ENCODE data around the gene SHISAL1. TPM values are rescaled to one million over a fixed set of nuclear protein-coding genes. Genes with fewer than 3 reads are reported as not detected.

SHISAL1 gene
- total RNA-seq, 1 experiment from 2014 or later, result not detected

- no peak for DNase-seq (ENCODE audit: low spot score)
Measured at GRCh38 chr22:44342347-44342956, 29.7 kb upstream of the SHISAL1 start.

- no peak for DNase-seq (ENCODE audit: low spot score)
Measured at GRCh38 chr22:44341431-44342346, 28.9 kb upstream of the SHISAL1 start.

GRCh38 chr22:44340271-44341239 lies 27.8 kb upstream of the SHISAL1 start:
- no peak for DNase-seq (ENCODE audit: low spot score)

- no peak for DNase-seq (ENCODE audit: low spot score)
Measured at GRCh38 chr22:44338906-44339305, 26.2 kb upstream of the SHISAL1 start.

GRCh38 chr22:44338177-44338810 lies 25.5 kb upstream of the SHISAL1 start:
- no peak for DNase-seq (ENCODE audit: low spot score)

GRCh38 chr22:44337678-44338004 lies 24.9 kb upstream of the SHISAL1 start:
- no peak for DNase-seq (ENCODE audit: low spot score)

GRCh38 chr22:44336962-44337677 lies 24.4 kb upstream of the SHISAL1 start:
- DNase-seq (ENCODE audit: low spot score), result no peak

- no peak for DNase-seq (ENCODE audit: low spot score)
Measured at GRCh38 chr22:44335903-44336803, 23.4 kb upstream of the SHISAL1 start.

GRCh38 chr22:44335066-44335839 lies 22.5 kb upstream of the SHISAL1 start:
- no peak for DNase-seq (ENCODE audit: low spot score)

- DNase-seq (ENCODE audit: low spot score), result no peak
Measured at GRCh38 chr22:44333847-44334635, 21.3 kb upstream of the SHISAL1 start.

- DNase-seq (ENCODE audit: low spot score), result no peak
Measured at GRCh38 chr22:44332946-44333345, 20.2 kb upstream of the SHISAL1 start.

GRCh38 chr22:44331881-44332714 lies 19.3 kb upstream of the SHISAL1 start:
- no peak for DNase-seq (ENCODE audit: low spot score)

GRCh38 chr22:44330744-44331660 lies 18.3 kb upstream of the SHISAL1 start:
- no peak for DNase-seq (ENCODE audit: low spot score)

GRCh38 chr22:44330188-44330743 lies 17.5 kb upstream of the SHISAL1 start:
- no peak for DNase-seq (ENCODE audit: low spot score)

- DNase-seq (ENCODE audit: low spot score), result no peak
Measured at GRCh38 chr22:44329179-44329796, 16.5 kb upstream of the SHISAL1 start.
